Right ventricle myocardium inferior (tissue), 1 donor: ENCODE measurements around the gene KIF18B. TPM values are rescaled to one million over a fixed set of nuclear protein-coding genes. Genes with fewer than 3 reads are reported as not detected.

Experiments
- ATAC-seq: fragments of 200-7000 bp; cut with Tn5 transposase; one replicate; pipeline ENCODE4 v1.9.1; 2020; ENCODE audit warnings: mild to moderate bottlenecking, moderate library complexity
- DNase-seq: peaks from one replicate; pipeline ENCODE4 v3.0.0; 2021; ENCODE audit errors: missing footprints
- intact Hi-C: fragments of 100-400 bp; cut with DNase I; formaldehyde crosslinking; loops from one replicate; pipeline ENCODE4 v1.11.0; 2022
- total RNA-seq: library from RNA; stranded (reverse); fragmentation: NEBNext Ultra II Directional; extraction: Animal tissue kit (Norgen Biotek cat#: 25700); gene quantifications from one replicate; pipeline ENCODE4 v1.2.1, GENCODE V29; 2021
- donor health status: DM: no; HTN: yes; CAD: no; lungs with severe emphysema.

The KIF18B gene
- total RNA-seq, 1 donor from 2014 or later = 2.5 TPM

GRCh38 chr17:44912763-44913544, 34.6 kb downstream of the KIF18B start:
- ATAC-seq = no peak
- intact Hi-C loops = no loop called here
- no peak for DNase-seq

GRCh38 chr17:44911133-44912001, 36.2 kb downstream of the KIF18B start:
- intact Hi-C loops = no loop called here
- ATAC-seq (peak; percentile 71), DNase-seq (no peak)

DNA sequence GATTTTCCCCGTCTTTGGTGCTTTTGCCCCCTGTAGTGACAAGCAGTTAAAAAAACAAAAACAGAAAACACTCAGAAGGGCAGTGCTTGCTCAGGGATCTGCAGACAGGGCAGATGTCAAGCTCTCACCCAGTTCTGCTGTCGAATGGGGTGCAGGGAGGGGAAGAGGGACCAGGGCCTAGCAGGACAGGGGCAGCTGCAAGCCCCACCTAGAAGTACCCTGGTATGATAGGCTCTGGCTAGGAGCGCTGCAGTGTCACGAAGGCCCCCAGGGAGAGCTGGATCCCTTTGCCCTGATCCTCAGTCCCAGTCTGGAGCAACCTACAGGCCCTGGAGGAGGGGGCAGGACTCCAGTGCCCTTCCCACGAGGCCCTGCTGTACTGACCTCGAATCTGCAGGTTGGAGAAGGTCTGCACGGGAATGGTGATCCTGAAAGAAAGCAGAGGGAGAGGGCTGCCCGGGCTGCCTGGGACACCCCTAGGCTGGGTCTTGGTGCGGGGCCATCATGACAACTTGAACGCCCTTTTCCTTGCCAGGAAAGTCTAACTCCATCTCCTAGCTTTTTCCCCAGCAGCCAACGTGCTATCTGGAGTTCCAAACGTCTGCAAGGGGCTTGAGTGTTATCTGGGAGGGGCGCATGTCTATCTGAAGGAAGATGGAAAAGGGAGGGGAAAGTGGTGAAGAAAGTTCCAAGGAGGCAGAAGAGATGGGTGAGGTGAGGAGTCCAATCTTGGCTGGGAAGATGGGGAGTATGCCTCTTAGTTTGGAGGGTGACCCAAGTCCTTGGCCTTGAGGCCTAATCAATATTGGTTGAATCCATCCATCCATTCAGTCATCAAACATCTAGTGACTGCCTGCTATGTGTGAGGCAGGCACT, 37.1 kb downstream of the KIF18B start:
- intact Hi-C loops = no loop called here
- DNase-seq = no peak
- ATAC-seq = no peak

DNA sequence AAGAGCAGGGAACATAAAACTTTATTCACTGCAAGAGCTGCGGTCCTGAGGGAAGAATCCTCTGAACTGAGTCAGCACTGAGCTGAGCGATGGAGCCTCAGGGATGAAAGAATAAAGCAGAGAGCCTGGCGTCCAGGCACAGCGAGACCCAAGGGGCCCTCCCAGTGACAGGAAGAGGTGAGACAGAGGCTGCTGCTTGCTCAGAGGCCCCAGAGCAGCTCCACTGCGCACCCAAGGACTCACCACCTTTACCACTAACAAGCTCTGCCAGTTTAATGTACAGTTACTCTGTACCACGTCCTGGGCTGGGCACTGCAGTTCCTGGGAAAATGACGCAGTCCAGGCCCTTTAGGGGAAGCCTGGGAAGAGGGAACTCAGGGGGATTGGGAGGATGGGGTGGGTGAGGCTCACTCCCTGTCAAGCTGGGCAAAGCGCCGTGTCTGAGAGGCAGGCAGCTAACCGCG, 37.9 kb downstream of the KIF18B start:
- no peak for ATAC-seq
- no peak for DNase-seq
- intact Hi-C loops = no loop called here

- intact Hi-C loops = no loop called here
- ATAC-seq = no peak
- DNase-seq = no peak
Measured at GRCh38 chr17:44908761-44909326, 38.7 kb downstream of the KIF18B start.

DNA sequence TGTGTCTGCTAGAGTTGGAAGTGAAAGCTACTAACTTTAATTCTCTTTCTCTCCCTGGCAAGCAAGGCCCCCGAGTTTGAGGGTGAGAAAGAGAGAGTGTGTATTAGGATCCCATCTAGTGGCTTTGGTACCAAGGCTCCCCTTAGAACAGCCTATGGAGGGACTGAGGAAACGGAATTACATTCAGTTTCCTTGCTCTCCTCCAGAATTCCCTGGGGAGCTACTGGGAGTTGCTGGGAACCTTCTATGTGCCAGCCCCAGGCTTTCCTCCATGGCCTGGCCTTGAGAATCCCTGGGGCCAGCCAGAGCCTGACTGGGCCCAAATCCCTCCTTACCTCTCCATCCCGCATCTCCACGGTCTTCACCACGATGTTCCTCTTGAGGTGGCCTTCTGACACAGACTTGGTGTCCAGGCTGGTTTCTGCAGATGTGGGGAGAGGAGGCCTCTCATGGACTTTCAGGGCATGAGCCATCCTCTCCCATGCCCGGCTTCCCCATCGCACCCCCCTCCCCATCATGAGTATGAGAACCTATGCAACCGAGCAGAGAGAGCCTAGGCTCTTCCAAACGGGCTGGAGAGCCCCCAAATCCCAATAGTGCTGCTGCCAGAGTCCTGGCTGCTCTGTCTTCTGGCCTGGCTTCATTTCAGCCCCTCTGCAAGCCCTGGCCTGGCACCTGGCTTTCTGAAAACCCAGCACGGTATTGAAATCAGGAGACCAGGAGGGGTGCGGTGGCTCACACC, 39.7 kb downstream of the KIF18B start:
- no peak for DNase-seq
- intact Hi-C loops = no loop called here
- no peak for ATAC-seq

DNA sequence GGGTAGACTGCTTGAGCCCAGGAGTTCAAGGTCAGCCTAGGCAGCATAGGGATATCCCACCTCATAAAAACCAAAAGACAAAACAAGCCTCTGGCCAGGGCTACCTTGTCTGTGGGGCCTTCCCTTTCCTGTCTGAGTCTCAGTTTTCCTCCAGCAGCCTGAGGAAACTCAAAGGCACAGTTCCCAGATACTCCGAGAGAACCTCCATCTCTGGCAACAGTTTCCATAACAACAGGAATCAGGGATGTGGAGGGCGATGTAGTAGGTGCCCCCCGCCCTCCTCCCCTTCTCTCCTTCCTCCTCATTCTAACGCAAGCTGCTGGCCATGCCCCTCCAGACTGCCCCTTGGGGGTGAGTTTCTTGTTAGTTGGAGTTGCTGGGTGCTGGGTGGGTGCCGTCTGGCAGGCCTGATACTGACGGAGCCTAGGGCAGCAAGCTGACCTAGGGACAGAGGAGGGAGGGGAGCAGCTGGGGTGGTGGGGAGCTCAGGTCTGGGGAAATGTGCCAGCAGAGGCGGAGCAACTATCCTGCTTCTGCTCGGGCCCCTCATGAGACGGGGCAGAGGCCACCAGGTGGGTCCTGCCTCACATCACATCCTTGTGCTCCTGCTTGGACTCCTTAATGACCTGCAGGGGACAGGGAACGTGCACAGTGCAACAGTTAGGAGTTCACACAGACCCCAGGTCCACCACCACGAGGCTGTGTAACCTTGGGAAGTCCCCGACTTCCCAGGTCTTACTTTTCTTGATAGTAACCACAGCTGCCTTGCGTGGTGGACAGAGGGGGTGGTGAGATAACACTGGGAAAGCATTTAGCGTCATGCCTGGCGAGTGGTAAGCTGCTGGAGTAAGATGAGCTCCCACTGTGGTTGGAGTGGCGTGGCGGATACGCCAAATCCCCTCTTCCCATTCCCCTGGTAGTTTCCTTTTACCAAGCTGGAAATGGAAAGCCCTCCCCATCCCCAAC, 40.5 kb downstream of the KIF18B start:
- DNase-seq (no peak), ATAC-seq (no peak)
- intact Hi-C loops = no loop called here

DNA sequence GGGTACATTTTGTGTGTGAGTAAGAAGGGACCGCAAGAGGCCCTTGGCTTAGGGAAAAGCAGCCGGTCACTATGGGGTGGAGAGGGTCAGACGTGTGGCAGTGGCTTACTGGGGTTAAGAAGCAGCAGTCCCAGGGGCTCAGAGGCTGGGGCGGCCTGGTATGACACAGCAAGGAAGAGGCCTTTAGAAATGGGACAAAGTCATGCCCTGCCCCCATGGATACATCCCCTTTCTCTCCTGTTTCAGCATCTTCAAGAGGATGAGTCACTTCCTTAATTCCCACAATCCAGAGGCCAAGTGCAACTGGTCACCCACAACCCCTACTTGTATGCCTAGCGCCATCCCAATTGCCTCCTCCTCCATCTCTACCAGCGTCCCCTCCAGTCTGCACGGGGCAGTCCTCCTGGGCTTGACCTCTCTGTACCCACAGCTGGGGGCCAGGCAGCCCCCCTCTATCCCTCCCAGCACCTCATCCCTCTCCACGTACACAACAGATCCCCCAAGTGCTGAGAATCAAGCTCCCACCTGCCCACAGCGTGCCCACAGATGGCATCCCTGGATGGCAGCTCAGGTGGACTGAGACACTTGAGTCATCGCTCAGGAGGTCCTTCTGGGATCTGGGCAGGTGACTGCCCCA, 41.4 kb downstream of the KIF18B start:
- no peak for DNase-seq
- intact Hi-C loops = no loop called here
- ATAC-seq = no peak

- no peak for DNase-seq
- no peak for ATAC-seq
- intact Hi-C loops = no loop called here
Measured at GRCh38 chr17:44905006-44906000, 42.3 kb downstream of the KIF18B start.

- ATAC-seq (no peak), DNase-seq (no peak)
- intact Hi-C loops = no loop called here
Measured at GRCh38 chr17:44904001-44904984, 43.3 kb downstream of the KIF18B start.

DNA sequence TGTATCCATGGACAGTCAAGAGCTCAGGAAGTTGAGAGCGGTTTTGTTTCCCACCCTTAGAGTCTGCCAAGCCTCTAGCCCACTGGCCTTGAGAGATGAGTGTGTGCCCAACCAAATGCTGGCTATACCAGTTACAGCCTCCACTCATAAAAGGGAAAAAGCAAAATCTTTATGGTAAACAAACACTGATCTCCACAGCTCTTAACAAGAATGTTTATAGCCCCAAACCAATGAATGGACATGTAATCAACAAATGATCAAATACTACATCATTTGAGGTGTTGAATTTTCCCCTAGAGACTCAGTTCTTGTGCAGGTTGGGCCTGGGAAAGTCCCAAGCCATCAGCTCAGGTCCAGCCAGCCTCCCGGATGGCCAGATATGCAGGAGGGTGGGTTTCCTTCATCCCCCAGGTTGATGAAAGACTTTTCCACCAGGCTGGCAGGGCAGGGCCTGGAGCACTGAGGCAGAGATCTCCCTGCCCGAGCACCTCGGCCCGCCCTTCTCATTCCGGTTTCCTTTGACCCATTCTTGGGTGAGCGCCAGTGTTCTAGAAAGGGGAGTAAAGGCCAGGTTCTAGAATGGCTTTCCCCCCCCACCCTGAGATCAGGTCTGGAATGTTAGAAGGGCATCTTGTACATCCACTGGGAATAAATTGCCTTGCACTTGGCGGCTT, 44.4 kb downstream of the KIF18B start:
- intact Hi-C loops = no loop called here
- DNase-seq (no peak), ATAC-seq (no peak)

GRCh38 chr17:44902135-44902760, 45.3 kb downstream of the KIF18B start:
- ATAC-seq (no peak), DNase-seq (no peak)
- intact Hi-C loops = no loop called here

GRCh38 chr17:44901411-44901921, 46.1 kb downstream of the KIF18B start:
- DNase-seq = no peak
- ATAC-seq = no peak
- intact Hi-C loops = no loop called here
